ENCODE measurements around the gene MINDY4.

MINDY4 gene

GRCh38 chr7:30743371-30744074 is 27.7 kb upstream of the MINDY4 start:
- no peak for DNase-seq (ENCODE audit: low spot score)

GRCh38 chr7:30744075-30744417 is 27.2 kb upstream of the MINDY4 start:
- no peak for DNase-seq (ENCODE audit: low spot score)

- no peak for DNase-seq (ENCODE audit: low spot score)
Measured at GRCh38 chr7:30745261-30745941, 25.8 kb upstream of the MINDY4 start.

- DNase-seq (ENCODE audit: low spot score): no peak
Measured at GRCh38 chr7:30750010-30750409, 21.2 kb upstream of the MINDY4 start.

GRCh38 chr7:30750683-30751650 is 20.2 kb upstream of the MINDY4 start:
- DNase-seq (ENCODE audit: low spot score): peak; percentile 66

- DNase-seq (ENCODE audit: low spot score): no peak
Measured at GRCh38 chr7:30751696-30752273, 19.4 kb upstream of the MINDY4 start, which contains the start of gene INMT. Gene INMT, plus strand, starts transcription at chr7:30752135. Its CDS starts 16 bp downstream, at chr7:30752151.

GRCh38 chr7:30752484-30752883 is 18.7 kb upstream of the MINDY4 start:
- DNase-seq (ENCODE audit: low spot score): no peak

GRCh38 chr7:30752979-30753378 is 18.2 kb upstream of the MINDY4 start:
- no peak for DNase-seq (ENCODE audit: low spot score)

- DNase-seq (ENCODE audit: low spot score): no peak
Measured at GRCh38 chr7:30754315-30754877, 16.8 kb upstream of the MINDY4 start.

- DNase-seq (ENCODE audit: low spot score): peak; percentile 62
Measured at GRCh38 chr7:30755384-30756154, 15.6 kb upstream of the MINDY4 start.

GRCh38 chr7:30757342-30757692 is 13.9 kb upstream of the MINDY4 start:
- DNase-seq (ENCODE audit: low spot score): no peak

- no peak for DNase-seq (ENCODE audit: low spot score)
Measured at GRCh38 chr7:30760514-30761213, 10.6 kb upstream of the MINDY4 start.

GRCh38 chr7:30761214-30762156 is 9.7 kb upstream of the MINDY4 start:
- DNase-seq (ENCODE audit: low spot score): no peak

- DNase-seq (ENCODE audit: low spot score): no peak
Measured at GRCh38 chr7:30764030-30764975, 6.9 kb upstream of the MINDY4 start.

- no peak for DNase-seq (ENCODE audit: low spot score)
Measured at GRCh38 chr7:30765408-30765807, 5.8 kb upstream of the MINDY4 start.

GRCh38 chr7:30770845-30771173 is 408 bp upstream of the MINDY4 start:
- DNase-seq (ENCODE audit: low spot score): no peak

- DNase-seq (ENCODE audit: low spot score): no peak
Measured at GRCh38 chr7:30771880-30772425, 736 bp downstream of the MINDY4 start.

GRCh38 chr7:30772984-30773383 is 1.8 kb downstream of the MINDY4 start:
- no peak for DNase-seq (ENCODE audit: low spot score)

All from Ammon's horn (tissue), 1 donor.